Measurements from ENCODE around the gene ACTG1.

- TF ChIP-seq RARB (CRISPR knock-in tag; IDR thresholded peaks at IDR 0.05) (no peak), ZFP30 (CRISPR knock-in tag; IDR thresholded peaks at IDR 0.05) (no peak), TOX (CRISPR knock-in tag; IDR thresholded peaks at IDR 0.05; ENCODE audit: borderline replicate concordance) (no peak), POU6F1 (CRISPR knock-in tag; IDR thresholded peaks at IDR 0.05; ENCODE audit: borderline replicate concordance, low read depth) (no peak), ZNF8 (CRISPR knock-in tag; IDR thresholded peaks at IDR 0.05) (no peak), PATZ1 (CRISPR knock-in tag; IDR thresholded peaks at IDR 0.05; ENCODE audit: borderline replicate concordance) (no peak), ZNF70 (CRISPR knock-in tag; IDR thresholded peaks at IDR 0.05) (no peak), TCF4 (CRISPR knock-in tag; IDR thresholded peaks at IDR 0.05; ENCODE audit: borderline replicate concordance) (no peak), ISL1 (CRISPR knock-in tag; IDR thresholded peaks at IDR 0.05) (no peak), ZNF565 (CRISPR knock-in tag; conservative IDR thresholded peaks at IDR 0.05; ENCODE audit: low read depth) (no peak)
These were observed 14.3 kb upstream of the ACTG1 start for GRCh38 chr17:81526662-81527571.
